ENCODE data around the gene MYO1B. TPM values are rescaled to one million over a fixed set of nuclear protein-coding genes. Genes with fewer than 3 reads are reported as not detected.

The MYO1B gene
- total and polyA plus RNA-seq, 2 experiments from 2014 or later = 26.4 to 70.6 TPM

GRCh38 chr2:191222952-191223351, 22.3 kb upstream of the MYO1B start:
- DNase-seq (ENCODE audit: low spot score) (no peak), ATAC-seq (no peak)
- no peak overlapping the region for H3K4me3 Mint-ChIP-seq
- no peaks in the 10 kb centered on the region for H3K9me3 Mint-ChIP-seq
- Histone ChIP-seq H3K36me3 (ENCODE audit: insufficient read depth) (no peaks in the 10 kb centered on the region), H3K9me2 (ENCODE audit: insufficient read depth) (no peaks in the 10 kb centered on the region), H3K79me2 (replicated peaks; ENCODE audit: insufficient read depth) (no peaks in the 10 kb centered on the region), H3K4me1 (ENCODE audit: insufficient read depth) (peaks cover 15% of the 10 kb centered on the region), H3F3A (replicated peaks; ENCODE audit: low read depth) (no peaks in the 10 kb centered on the region), H2AFZ (no peak overlapping the region), H3K4me2 (no peak overlapping the region), H4K20me1 (replicated peaks; ENCODE audit: insufficient read depth) (no peaks in the 10 kb centered on the region), H3K27ac (ENCODE audit: low read depth) (no peak overlapping the region), H3K27me3 (ENCODE audit: insufficient read depth) (no peaks in the 10 kb centered on the region), H3K4me3 (no peak overlapping the region)
- no peak for TF ChIP-seq EZH2phosphoT487 (IDR thresholded peaks at IDR 0.05; ENCODE audit: unreplicated experiment)
- TF ChIP-seq STAT1 (IDR thresholded peaks at IDR 0.05; ENCODE audit: unreplicated experiment) = no peak
- no peak for TF ChIP-seq NANOG (IDR thresholded peaks at IDR 0.05; ENCODE audit: borderline replicate concordance)
- no peak for TF ChIP-seq ZNF331 (CRISPR knock-in tag; IDR thresholded peaks at IDR 0.05; ENCODE audit: low read depth)
- TF ChIP-seq CTCF (conservative IDR thresholded peaks at IDR 0.05; ENCODE audit: low read depth in 2 of 2) = no peak
- no peak for TF ChIP-seq REST (IDR thresholded peaks at IDR 0.05; ENCODE audit: unreplicated experiment)
- no peaks in the 10 kb centered on the region for H3K27me3 Mint-ChIP-seq (ENCODE audit: insufficient read depth, low read depth, poor library complexity)
- peaks cover 25% of the 10 kb centered on the region for H3K4me1 Mint-ChIP-seq
- H3K27ac Mint-ChIP-seq = no peak overlapping the region
- no peaks in the 10 kb centered on the region for H3K36me3 Mint-ChIP-seq (ENCODE audit: low read depth)

DNA sequence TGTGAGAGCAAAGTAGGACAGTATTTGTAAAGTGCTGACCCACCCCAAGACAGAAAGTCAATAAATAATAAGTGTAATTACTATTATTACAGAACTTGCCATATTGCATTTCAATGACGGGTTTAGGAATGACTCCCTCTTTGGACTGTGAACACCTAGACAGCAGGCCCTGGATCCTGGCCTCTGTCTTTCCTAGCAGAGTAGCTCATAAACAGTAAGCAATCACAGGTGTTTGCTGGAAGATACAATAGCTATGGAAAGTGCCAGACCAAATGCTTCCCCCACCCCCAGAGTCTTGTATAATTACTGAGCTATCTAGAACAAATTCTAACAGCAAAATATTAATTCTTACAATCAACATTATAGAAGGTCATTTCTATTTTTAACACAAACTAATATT, 20.1 kb upstream of the MYO1B start:
- peaks cover 20% of the 10 kb centered on the region for H3K4me1 Mint-ChIP-seq
- ATAC-seq (no peak), DNase-seq (ENCODE audit: low spot score) (no peak)
- H3K9me2 ChIP-seq (ENCODE audit: insufficient read depth) = no peaks in the 10 kb centered on the region
- no peak overlapping the region for H3K4me3 ChIP-seq
- no peak overlapping the region for H2AFZ ChIP-seq
- no peaks in the 10 kb centered on the region for H3F3A ChIP-seq (replicated peaks; ENCODE audit: low read depth)
- no peak overlapping the region for H3K27ac ChIP-seq (ENCODE audit: low read depth)
- H3K4me3 Mint-ChIP-seq = no peak overlapping the region
- H3K27me3 ChIP-seq (ENCODE audit: insufficient read depth) = no peaks in the 10 kb centered on the region
- H3K9me3 Mint-ChIP-seq = no peaks in the 10 kb centered on the region
- H3K4me1 ChIP-seq (ENCODE audit: insufficient read depth) = peaks cover 15% of the 10 kb centered on the region
- H4K20me1 ChIP-seq (replicated peaks; ENCODE audit: insufficient read depth) = no peaks in the 10 kb centered on the region
- H3K27ac Mint-ChIP-seq = no peak overlapping the region
- no peaks in the 10 kb centered on the region for H3K36me3 Mint-ChIP-seq (ENCODE audit: low read depth)
- H3K79me2 ChIP-seq (replicated peaks; ENCODE audit: insufficient read depth) = no peaks in the 10 kb centered on the region
- H3K36me3 ChIP-seq (ENCODE audit: insufficient read depth) = no peaks in the 10 kb centered on the region
- no peaks in the 10 kb centered on the region for H3K27me3 Mint-ChIP-seq (ENCODE audit: insufficient read depth, low read depth, poor library complexity)
- 0 out of 2 replicates have a peak overlapping the region, but pooled peaks have one; percentile 4 for H3K4me2 ChIP-seq
- TF ChIP-seq ZNF331 (CRISPR knock-in tag; IDR thresholded peaks at IDR 0.05; ENCODE audit: low read depth) (no peak), CTCF (conservative IDR thresholded peaks at IDR 0.05; ENCODE audit: low read depth in 2 of 2) (no peak), EZH2 (IDR thresholded peaks at IDR 0.05; ENCODE audit: low read depth, unreplicated experiment) (no peak), STAT1 (IDR thresholded peaks at IDR 0.05; ENCODE audit: unreplicated experiment) (no peak), ZNF114 (CRISPR knock-in tag; IDR thresholded peaks at IDR 0.05) (no peak), POLR2AphosphoS5 (IDR thresholded peaks at IDR 0.05; ENCODE audit: low read depth) (no peak), NANOG (IDR thresholded peaks at IDR 0.05; ENCODE audit: borderline replicate concordance) (no peak), CREB1 (CRISPR knock-in tag; IDR thresholded peaks at IDR 0.05; ENCODE audit: low read depth) (no peak), EZH2phosphoT487 (IDR thresholded peaks at IDR 0.05; ENCODE audit: unreplicated experiment) (no peak), JUNB (IDR thresholded peaks at IDR 0.05; ENCODE audit: unreplicated experiment) (no peak), REST (IDR thresholded peaks at IDR 0.05; ENCODE audit: unreplicated experiment) (no peak), ETS1 (IDR thresholded peaks at IDR 0.05) (no peak)
